Panc1 (cell line): ENCODE results near the gene ZSCAN20. TPM values are rescaled to one million over a fixed set of nuclear protein-coding genes. Genes with fewer than 3 reads are reported as not detected.

Experiments used
- ATAC-seq: fragments of 200-7000 bp; cut with Tn5 transposase; 2 replicates; pipeline ENCODE4 v1.9.1; 2020; ENCODE audit warnings: mild to moderate bottlenecking, moderate library complexity
- BruUV-seq: library from RNA; stranded (reverse); fragments of 400-500 nt; replicated peaks from 2 replicates; lab custom pipeline; 2021; lab: Mats Ljungman, UMichigan
- CTCF ChIA-PET: fragments of 300-600 bp; sonication (Branson Sonifier 250); formaldehyde crosslinking; loops from one replicate; lab custom pipeline; 2022; ENCODE audit warnings: antibody characterized with exemption; lab: Charles Lee
- POLR2A ChIA-PET: fragments of 300-600 bp; sonication (Branson Sonifier 250); formaldehyde crosslinking; loops from one replicate; lab custom pipeline; 2022; ENCODE audit warnings: antibody characterized with exemption; lab: Charles Lee
- DNase-seq: peaks from one replicate; pipeline ENCODE4 v3.0.0-alpha.2; 2010; ENCODE audit warnings: low read depth, low spot score
- H3K27ac ChIP-seq: 2 replicates; pipeline ENCODE4 v1.5.1; 2011; ENCODE audit warnings: mild to moderate bottlenecking, low read length, inconsistent platforms
- H3K27me3 ChIP-seq: fragments of 200-500 bp; sonication (Bioruptor generic); 2 replicates; pipeline ENCODE4 v1.6.0; 2014; ENCODE audit warnings: low read length, inconsistent platforms; ENCODE audit not compliant: control insufficient read depth, insufficient read depth
- H3K36me3 ChIP-seq: fragments of 200-500 bp; sonication (Bioruptor generic); 2 replicates; pipeline ENCODE4 v1.5.1; 2014; ENCODE audit warnings: inconsistent platforms, mild to moderate bottlenecking, low read length, moderate library complexity; ENCODE audit not compliant: control insufficient read depth, insufficient read depth
- H3K4me1 ChIP-seq: 2 replicates; pipeline ENCODE4 v1.5.1; 2011; ENCODE audit warnings: inconsistent platforms, mild to moderate bottlenecking, low read length, moderate library complexity; ENCODE audit not compliant: control insufficient read depth, insufficient read depth
- H3K4me3 ChIP-seq, 2 experiments: 2 replicates each; pipeline ENCODE4 v1.5.1; 2011 to 2012; ENCODE audit warnings: low read depth in 2 of 2, low read length in 2 of 2, mild to moderate bottlenecking in 2 of 2, inconsistent platforms in 1 of 2, moderate library complexity in 1 of 2
- H3K9me3 ChIP-seq: fragments of 200-500 bp; sonication (Bioruptor generic); 2 replicates; pipeline ENCODE4 v1.5.1; 2014; ENCODE audit warnings: low read depth, mild to moderate bottlenecking, inconsistent platforms, low read length, moderate library complexity; ENCODE audit not compliant: control insufficient read depth, insufficient read depth
- CTCF ChIP-seq: fragments of 450-650 bp; IDR thresholded peaks from 2 replicates; pipeline ENCODE4 v1.5.1; 2017; ENCODE audit warnings: mild to moderate bottlenecking
- POLR2AphosphoS5 ChIP-seq: IDR thresholded peaks from 2 replicates; pipeline ENCODE4 v1.6.1; 2012; ENCODE audit warnings: mild to moderate bottlenecking, low read depth, low read length, moderate library complexity
- REST ChIP-seq, 2 experiments: IDR thresholded peaks; 2 replicates each; pipeline ENCODE4 v1.6.1; 2011 to 2012; ENCODE audit warnings: low read depth in 2 of 2, control low read depth in 1 of 2, low read length in 1 of 2, mild to moderate bottlenecking in 1 of 2, moderate library complexity in 1 of 2; ENCODE audit not compliant: insufficient read depth in 1 of 2
- SIN3A ChIP-seq: IDR thresholded peaks from 2 replicates; pipeline ENCODE4 v1.6.1; 2012; ENCODE audit warnings: low read depth, mild to moderate bottlenecking, low read length, moderate library complexity, borderline replicate concordance; ENCODE audit not compliant: insufficient read depth
- TCF7L2 ChIP-seq: IDR thresholded peaks from 2 replicates; pipeline ENCODE4 v1.6.1; 2011; ENCODE audit warnings: mild to moderate bottlenecking, low read depth, low read length, inconsistent platforms
- in situ Hi-C: cut with HindIII; loops from 2 replicates; pipeline ENCODE4 v1.10.0; 2016; ENCODE audit warnings: low sequenced_read_pairs, low pct_unique_long_range_greater_than_20kb
- intact Hi-C: fragments of 100-400 bp; cut with micrococcal nuclease; formaldehyde crosslinking; loops from one replicate; pipeline ENCODE4 v1.10.0; 2022; ENCODE audit not compliant: unreplicated experiment
- total RNA-seq: library from RNA; stranded (reverse); gene quantifications from one replicate; pipeline ENCODE4 v1.2.1, GENCODE V29; 2021; ENCODE audit not compliant: unreplicated experiment

Gene ZSCAN20
- total RNA-seq, 1 experiment from 2014 or later, result 6.9 TPM

GRCh38 chr1:33516428-33516827 lies 44.0 kb downstream of the ZSCAN20 start:
- Histone ChIP-seq H3K4me3 (no peak overlapping the region), H3K4me1 (no peaks in the 10 kb centered on the region), H3K27ac (no peak overlapping the region), H3K27me3 (no peaks in the 10 kb centered on the region; the same call in 1 of the 2 replicates), H3K36me3 (no peaks in the 10 kb centered on the region), H3K9me3 (no peaks in the 10 kb centered on the region)
- in situ Hi-C loops (no loop called here), intact Hi-C loops (no loop called here)
- BruUV-seq, result no TSS peak
- ATAC-seq (no peak), DNase-seq (no peak)
- ChIA-PET POLR2A (no interaction called here), CTCF (no interaction called here)
- no peak for TF ChIP-seq CTCF
- no peak for TF ChIP-seq TCF7L2
- no peak for TF ChIP-seq POLR2AphosphoS5
- TF ChIP-seq SIN3A, result no peak
- no peak for TF ChIP-seq REST (IDR thresholded peaks at IDR 0.05; ENCODE audit: insufficient read depth in 1 of 2, low read depth in 2 of 2, low read length in 1 of 2)

GRCh38 chr1:33516891-33517567 lies 44.6 kb downstream of the ZSCAN20 start:
- intact Hi-C loops, result no loop called here
- H3K27me3 ChIP-seq, result no peaks in the 10 kb centered on the region
- TF ChIP-seq SIN3A (no peak), CTCF (no peak), POLR2AphosphoS5 (no peak), REST (IDR thresholded peaks at IDR 0.05; ENCODE audit: insufficient read depth in 1 of 2, low read depth in 2 of 2, low read length in 1 of 2) (no peak), TCF7L2 (no peak)
- no peak for DNase-seq
- no peaks in the 10 kb centered on the region for H3K9me3 ChIP-seq
- ChIA-PET CTCF (no interaction called here), POLR2A (no interaction called here)
- no peak overlapping the region for H3K27ac ChIP-seq
- ATAC-seq, result no peak
- no peaks in the 10 kb centered on the region for H3K4me1 ChIP-seq
- H3K36me3 ChIP-seq, result no peaks in the 10 kb centered on the region
- no TSS peak for BruUV-seq
- in situ Hi-C loops, result no loop called here
- H3K4me3 ChIP-seq, result no peak overlapping the region
